ENCODE results near the gene TMPRSS11E. TPM values are rescaled to one million over a fixed set of nuclear protein-coding genes. Genes with fewer than 3 reads are reported as not detected.

Gene TMPRSS11E
- polyA plus RNA-seq, 3 donors: not detected

DNA sequence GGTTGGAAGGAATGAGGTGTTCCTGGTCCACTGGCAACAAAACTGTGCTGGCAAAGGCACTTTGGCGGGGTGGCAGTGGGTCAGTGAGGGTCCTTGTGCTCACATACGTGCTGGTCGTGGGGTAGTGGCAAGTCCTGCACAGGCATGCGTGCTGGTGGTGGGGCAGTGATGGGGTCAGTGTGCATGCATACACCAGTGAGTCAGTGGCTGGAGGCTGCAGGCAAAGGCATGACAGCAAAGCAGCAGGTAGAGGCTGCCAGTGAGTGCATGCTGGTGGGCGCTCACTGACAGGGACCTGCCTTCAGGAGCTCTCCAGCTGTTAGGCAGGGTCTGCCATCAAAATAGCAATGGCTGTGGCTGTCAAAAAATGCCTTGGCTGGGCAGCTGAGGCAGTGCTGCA, 42.1 kb downstream of the TMPRSS11E start:
- Mint-ChIP-seq H3K4me3 (no peak overlapping the region), H3K27me3 (ENCODE audit: low read depth in 3 of 3) (peaks cover 0 to 2% (median 1%) of the 10 kb centered on the region in 3 donors), H3K4me1 (peaks cover 5% of the 10 kb centered on the region), H3K9me3 (peaks cover 0 to 5% (median 3%) of the 10 kb centered on the region in 7 donors), H3K27ac (no peak overlapping the region), H3K36me3 (no peaks in the 10 kb centered on the region)
- no peak for DNase-seq
- TF ChIP-seq, protein P1, sequence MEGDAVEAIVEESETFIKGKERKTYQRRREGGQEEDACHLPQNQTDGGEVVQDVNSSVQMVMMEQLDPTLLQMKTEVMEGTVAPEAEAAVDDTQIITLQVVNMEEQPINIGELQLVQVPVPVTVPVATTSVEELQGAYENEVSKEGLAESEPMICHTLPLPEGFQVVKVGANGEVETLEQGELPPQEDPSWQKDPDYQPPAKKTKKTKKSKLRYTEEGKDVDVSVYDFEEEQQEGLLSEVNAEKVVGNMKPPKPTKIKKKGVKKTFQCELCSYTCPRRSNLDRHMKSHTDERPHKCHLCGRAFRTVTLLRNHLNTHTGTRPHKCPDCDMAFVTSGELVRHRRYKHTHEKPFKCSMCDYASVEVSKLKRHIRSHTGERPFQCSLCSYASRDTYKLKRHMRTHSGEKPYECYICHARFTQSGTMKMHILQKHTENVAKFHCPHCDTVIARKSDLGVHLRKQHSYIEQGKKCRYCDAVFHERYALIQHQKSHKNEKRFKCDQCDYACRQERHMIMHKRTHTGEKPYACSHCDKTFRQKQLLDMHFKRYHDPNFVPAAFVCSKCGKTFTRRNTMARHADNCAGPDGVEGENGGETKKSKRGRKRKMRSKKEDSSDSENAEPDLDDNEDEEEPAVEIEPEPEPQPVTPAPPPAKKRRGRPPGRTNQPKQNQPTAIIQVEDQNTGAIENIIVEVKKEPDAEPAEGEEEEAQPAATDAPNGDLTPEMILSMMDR (IDR thresholded peaks at IDR 0.05): no peak
- no peak overlapping the region for H3K4me2 ChIP-seq (replicated peaks; ENCODE audit: extremely low read depth, low read length, poor library complexity, severe bottlenecking)
- peaks cover 2 to 6% of the 10 kb centered on the region in 2 donors for H3K4me1 ChIP-seq (ENCODE audit: control insufficient read depth in 1 of 2, insufficient read depth in 2 of 2, low read length in 2 of 2)
- H3K27me3 ChIP-seq (ENCODE audit: control insufficient read depth in 2 of 2, insufficient read depth in 2 of 2, low read length in 2 of 2): no peaks in the 10 kb centered on the region
- H3K9me3 ChIP-seq (replicated peaks in 1 of 2; ENCODE audit: control insufficient read depth in 1 of 2, insufficient read depth in 1 of 2, low read length in 2 of 2): no peaks in the 10 kb centered on the region
- intact Hi-C loops (cut with micrococcal nuclease): no loop called here
- H3K4me3 ChIP-seq (replicated peaks in 1 of 3; ENCODE audit: low read depth in 2 of 3, low read length in 3 of 3): no peak overlapping the region
- H2AFZ ChIP-seq (ENCODE audit: insufficient read depth, low read depth, low read length, poor library complexity, severe bottlenecking): no peak overlapping the region
- H3K79me2 ChIP-seq (ENCODE audit: insufficient read depth, low read length): no peaks in the 10 kb centered on the region
- no peak overlapping the region for H3K27ac ChIP-seq (ENCODE audit: low read depth in 1 of 2, low read length in 2 of 2)
- H3K9ac ChIP-seq (ENCODE audit: insufficient read depth, low read length, poor library complexity, severe bottlenecking): no peak overlapping the region
- no peaks in the 10 kb centered on the region for H4K20me1 ChIP-seq (ENCODE audit: insufficient read depth, low read length)
- no peaks in the 10 kb centered on the region for H3K36me3 ChIP-seq (replicated peaks in 1 of 2; ENCODE audit: control insufficient read depth in 1 of 2, insufficient read depth in 2 of 2, low read length in 2 of 2)
- WGBS (ENCODE audit: insufficient coverage): 69% methylated on average over 4 of the region's 5 CpGs

- H3K27me3 ChIP-seq (ENCODE audit: control insufficient read depth in 2 of 2, insufficient read depth in 2 of 2, low read length in 2 of 2): no peaks in the 10 kb centered on the region
- intact Hi-C loops (cut with micrococcal nuclease): no loop called here
- H3K27ac ChIP-seq (ENCODE audit: low read depth in 1 of 2, low read length in 2 of 2): no peak overlapping the region
- no peak overlapping the region for H3K27ac Mint-ChIP-seq
- WGBS (ENCODE audit: insufficient coverage): 100% methylated on average over 3 of the region's 6 CpGs
- H3K27me3 Mint-ChIP-seq (ENCODE audit: low read depth in 3 of 3): peaks cover 0 to 1% (median 0%) of the 10 kb centered on the region in 3 donors
- TF ChIP-seq, protein P1 (IDR thresholded peaks at IDR 0.05): no peak
- H3K4me1 Mint-ChIP-seq: peaks cover 14% of the 10 kb centered on the region
- no peaks in the 10 kb centered on the region for H3K79me2 ChIP-seq (ENCODE audit: insufficient read depth, low read length)
- peaks cover 6 to 12% of the 10 kb centered on the region in 2 donors for H3K4me1 ChIP-seq (ENCODE audit: control insufficient read depth in 1 of 2, insufficient read depth in 2 of 2, low read length in 2 of 2)
- H3K36me3 ChIP-seq (replicated peaks in 1 of 2; ENCODE audit: control insufficient read depth in 1 of 2, insufficient read depth in 2 of 2, low read length in 2 of 2): no peaks in the 10 kb centered on the region
- H3K4me2 ChIP-seq (replicated peaks; ENCODE audit: extremely low read depth, low read length, poor library complexity, severe bottlenecking): no peak overlapping the region
- H3K4me3 ChIP-seq (replicated peaks in 1 of 3; ENCODE audit: low read depth in 2 of 3, low read length in 3 of 3): no peak overlapping the region
- no peaks in the 10 kb centered on the region for H3K9me3 ChIP-seq (replicated peaks in 1 of 2; ENCODE audit: control insufficient read depth in 1 of 2, insufficient read depth in 1 of 2, low read length in 2 of 2)
- DNase-seq: no peak
- peaks cover 0 to 5% (median 3%) of the 10 kb centered on the region in 7 donors for H3K9me3 Mint-ChIP-seq
- H3K9ac ChIP-seq (ENCODE audit: insufficient read depth, low read length, poor library complexity, severe bottlenecking): no peak overlapping the region
- H3K4me3 Mint-ChIP-seq: no peak overlapping the region
- no peak overlapping the region for H2AFZ ChIP-seq (ENCODE audit: insufficient read depth, low read depth, low read length, poor library complexity, severe bottlenecking)
- no peaks in the 10 kb centered on the region for H4K20me1 ChIP-seq (ENCODE audit: insufficient read depth, low read length)
- H3K36me3 Mint-ChIP-seq: no peaks in the 10 kb centered on the region
Measured at GRCh38 chr4:68490826-68491457, 43.7 kb downstream of the TMPRSS11E start.
